ENCODE results near the gene YES1.

DNA sequence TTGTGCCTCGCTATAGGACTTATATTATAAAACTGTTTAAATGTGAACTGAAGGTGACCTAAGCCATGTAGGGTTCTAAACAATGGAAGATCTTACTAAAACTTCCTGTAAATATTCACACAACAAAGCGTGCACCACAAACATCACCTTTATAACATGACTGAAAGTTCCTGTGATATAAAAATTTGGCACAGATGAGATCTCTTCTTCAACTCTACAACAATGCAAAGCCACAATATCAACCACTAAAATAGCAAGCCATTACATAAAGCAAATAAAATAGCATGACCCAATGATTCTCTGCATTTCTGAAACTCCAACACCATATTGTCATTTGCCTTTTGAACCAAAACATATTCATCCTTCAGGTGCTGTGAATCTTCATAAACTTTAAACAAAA lies 3.5 kb downstream of the YES1 start:
- TF ChIP-seq EP300 (IDR thresholded peaks at IDR 0.05) = no peak
- TF ChIP-seq, protein P1, sequence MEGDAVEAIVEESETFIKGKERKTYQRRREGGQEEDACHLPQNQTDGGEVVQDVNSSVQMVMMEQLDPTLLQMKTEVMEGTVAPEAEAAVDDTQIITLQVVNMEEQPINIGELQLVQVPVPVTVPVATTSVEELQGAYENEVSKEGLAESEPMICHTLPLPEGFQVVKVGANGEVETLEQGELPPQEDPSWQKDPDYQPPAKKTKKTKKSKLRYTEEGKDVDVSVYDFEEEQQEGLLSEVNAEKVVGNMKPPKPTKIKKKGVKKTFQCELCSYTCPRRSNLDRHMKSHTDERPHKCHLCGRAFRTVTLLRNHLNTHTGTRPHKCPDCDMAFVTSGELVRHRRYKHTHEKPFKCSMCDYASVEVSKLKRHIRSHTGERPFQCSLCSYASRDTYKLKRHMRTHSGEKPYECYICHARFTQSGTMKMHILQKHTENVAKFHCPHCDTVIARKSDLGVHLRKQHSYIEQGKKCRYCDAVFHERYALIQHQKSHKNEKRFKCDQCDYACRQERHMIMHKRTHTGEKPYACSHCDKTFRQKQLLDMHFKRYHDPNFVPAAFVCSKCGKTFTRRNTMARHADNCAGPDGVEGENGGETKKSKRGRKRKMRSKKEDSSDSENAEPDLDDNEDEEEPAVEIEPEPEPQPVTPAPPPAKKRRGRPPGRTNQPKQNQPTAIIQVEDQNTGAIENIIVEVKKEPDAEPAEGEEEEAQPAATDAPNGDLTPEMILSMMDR (IDR thresholded peaks at IDR 0.05) = no peak
- no peak for TF ChIP-seq POLR2A (IDR thresholded peaks at IDR 0.05)
- no peak for TF ChIP-seq POLR2AphosphoS5 (IDR thresholded peaks at IDR 0.05)
